Stimulated activated CD8-positive, alpha-beta memory T cell treated with anti-CD3 and anti-CD28 coated beads, Interleukin-4, amount 100 ng/mL, for 48 hours (primary cell): Measurements from ENCODE around the gene RHBDF2.
"Not testable (repeated sequence)": the region's sequence is repeated elsewhere in the genome, so short reads cannot be mapped to it uniquely, and the experiment has no call there.

Experiments used
- DNase-seq: peaks from one replicate; pipeline ENCODE4 v3.0.0-alpha.2; 2020

The RHBDF2 gene

GRCh38 chr17:76537578-76538280, 36.5 kb upstream of the RHBDF2 start, which contains the start of gene CYGB:
Gene CYGB (minus strand): TSS chr17:76537709. CDS start chr17:76537542, 167 bp downstream.
- no peak for DNase-seq

- no peak for DNase-seq
These were observed 36.0 kb upstream of the RHBDF2 start for GRCh38 chr17:76537288-76537577.

GRCh38 chr17:76536511-76537287, 35.5 kb upstream of the RHBDF2 start:
- DNase-seq, result no peak

GRCh38 chr17:76535788-76536510, 34.7 kb upstream of the RHBDF2 start:
- DNase-seq, result no peak

GRCh38 chr17:76534831-76535732, 33.9 kb upstream of the RHBDF2 start:
- DNase-seq, result no peak

- DNase-seq, result not testable (repeated sequence)
These were observed 32.6 kb upstream of the RHBDF2 start for GRCh38 chr17:76533640-76534359.

- no peak for DNase-seq
These were observed 30.9 kb upstream of the RHBDF2 start for GRCh38 chr17:76532072-76532651.

- DNase-seq, result no peak
These were observed 30.3 kb upstream of the RHBDF2 start for GRCh38 chr17:76531486-76532038.

- DNase-seq, result no peak
These were observed 29.7 kb upstream of the RHBDF2 start for GRCh38 chr17:76530811-76531485.

GRCh38 chr17:76530095-76530723, 29.0 kb upstream of the RHBDF2 start:
- no peak for DNase-seq

GRCh38 chr17:76529224-76530094, 28.2 kb upstream of the RHBDF2 start:
- no peak for DNase-seq

GRCh38 chr17:76528528-76529223, 27.5 kb upstream of the RHBDF2 start:
- DNase-seq, result no peak

- no peak for DNase-seq
These were observed 26.9 kb upstream of the RHBDF2 start for GRCh38 chr17:76528156-76528527.

- peak; percentile 60 for DNase-seq
These were observed 26.3 kb upstream of the RHBDF2 start for GRCh38 chr17:76527430-76528111.

- DNase-seq, result not testable (repeated sequence)
These were observed 25.8 kb upstream of the RHBDF2 start for GRCh38 chr17:76527016-76527415.

GRCh38 chr17:76525513-76525833, 24.2 kb upstream of the RHBDF2 start:
- not testable (repeated sequence) for DNase-seq

GRCh38 chr17:76524598-76525512, 23.6 kb upstream of the RHBDF2 start:
- no peak for DNase-seq
